ENCODE results near the gene ARHGAP6.
"Not testable (repeated sequence)": the region's sequence is repeated elsewhere in the genome, so short reads cannot be mapped to it uniquely, and the experiment has no call there.

Gene ARHGAP6

DNA sequence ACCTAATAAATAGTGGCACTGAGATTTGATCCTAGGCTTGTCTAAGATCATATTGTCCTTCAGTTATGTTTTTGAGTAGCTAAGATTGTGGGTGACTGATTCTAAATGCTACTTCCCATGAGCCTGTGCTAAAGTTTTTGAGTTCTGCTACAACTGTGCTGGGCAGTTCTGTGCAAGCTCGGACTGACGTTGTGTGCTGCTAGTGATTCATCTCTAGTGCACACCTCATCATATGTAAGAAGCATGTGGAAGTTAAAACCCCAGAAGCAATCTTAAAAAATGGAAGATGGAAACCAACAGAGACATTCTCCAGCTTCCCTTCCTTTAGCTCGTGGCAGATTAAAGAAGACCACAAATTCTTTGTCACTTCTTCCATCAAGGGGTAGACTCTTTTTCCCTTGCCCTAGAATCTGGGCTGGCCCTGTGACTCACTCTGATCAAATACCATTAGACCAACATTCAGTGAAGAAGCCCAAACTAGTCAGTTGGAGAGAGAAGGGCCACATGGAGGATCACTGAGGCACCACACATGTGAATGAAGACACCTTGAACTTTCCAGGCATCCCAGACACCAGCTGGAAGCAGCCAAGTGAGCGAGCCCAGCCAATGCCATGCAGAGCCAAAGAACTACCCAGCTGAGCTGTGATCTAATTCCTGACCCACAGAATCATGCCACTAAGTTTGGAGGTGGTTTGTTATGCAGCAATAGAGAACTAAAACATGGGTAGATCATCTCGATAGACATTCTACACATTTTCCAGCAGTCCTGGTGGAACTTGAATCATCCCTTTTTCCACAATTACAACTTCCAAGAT is 16.8 kb downstream of the ARHGAP6 start:
- DNase-seq (ENCODE audit: low read depth in 4 of 4, low spot score in 1 of 4), result no peak

GRCh38 chrX:11647138-11647537 is 18.6 kb downstream of the ARHGAP6 start:
- DNase-seq (ENCODE audit: low read depth in 4 of 4, low spot score in 1 of 4), result no peak

DNA sequence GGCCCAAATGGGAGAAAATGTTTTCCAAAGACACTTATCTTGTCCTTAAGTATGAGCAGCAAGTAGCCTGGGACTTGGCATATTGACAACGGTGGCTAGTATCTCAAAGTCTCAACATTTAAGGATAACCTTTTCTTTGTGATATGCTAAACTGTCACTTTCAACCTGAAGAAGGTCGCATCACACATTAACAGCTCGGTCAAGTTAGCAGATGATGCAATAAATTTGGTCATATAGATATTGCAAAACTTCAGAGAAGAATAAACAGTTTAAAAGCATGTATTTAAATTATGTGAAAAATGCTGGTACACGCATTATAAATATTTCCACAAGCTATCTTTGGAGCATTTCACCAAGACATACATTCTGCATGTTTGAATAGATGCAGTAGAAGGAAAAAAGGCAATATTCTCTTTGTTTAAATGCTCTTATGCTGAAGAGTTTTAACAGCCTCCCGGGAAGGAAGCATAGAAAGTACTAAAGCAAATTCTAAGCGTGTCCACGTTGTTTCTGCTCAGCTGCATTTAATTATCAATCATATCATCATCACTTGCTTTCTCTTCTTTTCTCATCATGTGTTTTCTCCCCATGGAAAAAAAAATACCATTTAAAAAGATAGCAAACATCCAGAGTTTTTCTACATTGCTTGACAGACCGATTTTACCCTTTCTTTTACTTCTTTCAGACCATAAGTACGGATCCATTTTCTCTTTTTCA is 24.2 kb downstream of the ARHGAP6 start:
- no peak for DNase-seq (ENCODE audit: low read depth in 4 of 4, low spot score in 1 of 4)

GRCh38 chrX:11640089-11640488 is 25.6 kb downstream of the ARHGAP6 start:
- no peak for DNase-seq (ENCODE audit: low read depth in 4 of 4, low spot score in 1 of 4)

DNA sequence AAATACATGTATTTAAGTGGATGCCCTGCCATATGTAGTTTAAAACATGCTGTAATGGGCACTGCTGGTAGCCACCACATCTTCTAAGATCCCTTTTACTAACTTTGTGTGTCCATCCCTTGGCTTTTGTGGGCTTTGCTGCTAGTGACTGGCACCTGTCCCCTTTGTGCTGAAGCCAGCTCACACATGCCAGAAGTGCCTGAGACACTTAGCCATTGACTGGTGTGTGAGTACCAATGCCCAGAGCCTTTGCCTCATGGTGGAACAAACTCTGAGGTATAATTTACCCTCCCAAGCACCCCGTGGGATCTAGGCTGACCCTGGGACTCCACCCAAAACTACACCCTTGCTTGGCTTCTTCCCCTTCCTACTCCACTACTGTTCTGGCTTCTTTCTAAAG is 33.0 kb downstream of the ARHGAP6 start:
- DNase-seq (ENCODE audit: low read depth in 4 of 4, low spot score in 1 of 4), result no peak

GRCh38 chrX:11629593-11630211 is 36.0 kb downstream of the ARHGAP6 start:
- no peak for DNase-seq (ENCODE audit: low read depth in 4 of 4, low spot score in 1 of 4)

- DNase-seq (ENCODE audit: low read depth in 4 of 4, low spot score in 1 of 4), result no peak
Observed at GRCh38 chrX:11628399-11628798, 37.3 kb downstream of the ARHGAP6 start.

GRCh38 chrX:11626351-11626750 is 39.4 kb downstream of the ARHGAP6 start:
- no peak for DNase-seq (ENCODE audit: low read depth in 4 of 4, low spot score in 1 of 4)

GRCh38 chrX:11619441-11619840 is 46.3 kb downstream of the ARHGAP6 start:
- no peak for DNase-seq (ENCODE audit: low read depth in 4 of 4, low spot score in 1 of 4)

GRCh38 chrX:11614253-11614652 is 51.5 kb downstream of the ARHGAP6 start:
- not testable (repeated sequence) for DNase-seq (ENCODE audit: low read depth in 4 of 4, low spot score in 1 of 4)

- no peak for DNase-seq (ENCODE audit: low read depth in 4 of 4, low spot score in 1 of 4)
Observed at GRCh38 chrX:11611965-11612364, 53.8 kb downstream of the ARHGAP6 start.

- DNase-seq (ENCODE audit: low read depth in 4 of 4, low spot score in 1 of 4), result no peak
Observed at GRCh38 chrX:11611161-11611560, 54.6 kb downstream of the ARHGAP6 start.

GRCh38 chrX:11609109-11609508 is 56.6 kb downstream of the ARHGAP6 start:
- DNase-seq (ENCODE audit: low read depth in 4 of 4, low spot score in 1 of 4), result no peak

DNA sequence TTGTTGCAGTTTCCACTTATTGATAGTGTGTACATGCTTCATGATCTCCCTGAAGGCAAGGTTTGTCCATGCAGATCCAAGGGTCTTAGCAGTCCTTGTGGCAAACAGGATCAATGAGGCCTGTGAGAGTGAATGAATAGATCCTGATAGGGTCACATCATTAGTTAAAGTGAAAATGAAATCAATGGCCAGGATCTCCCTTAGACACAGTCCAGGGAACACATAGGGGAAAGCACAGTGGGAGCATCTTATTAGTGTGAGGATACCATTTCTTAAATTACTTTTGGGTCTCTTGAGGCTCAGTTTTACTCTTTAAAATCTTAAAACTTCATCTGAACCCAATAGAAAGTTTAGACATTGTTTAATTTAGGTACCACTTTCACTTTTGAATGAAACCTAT is 59.3 kb downstream of the ARHGAP6 start:
- DNase-seq (ENCODE audit: low read depth in 4 of 4, low spot score in 1 of 4), result no peak

DNA sequence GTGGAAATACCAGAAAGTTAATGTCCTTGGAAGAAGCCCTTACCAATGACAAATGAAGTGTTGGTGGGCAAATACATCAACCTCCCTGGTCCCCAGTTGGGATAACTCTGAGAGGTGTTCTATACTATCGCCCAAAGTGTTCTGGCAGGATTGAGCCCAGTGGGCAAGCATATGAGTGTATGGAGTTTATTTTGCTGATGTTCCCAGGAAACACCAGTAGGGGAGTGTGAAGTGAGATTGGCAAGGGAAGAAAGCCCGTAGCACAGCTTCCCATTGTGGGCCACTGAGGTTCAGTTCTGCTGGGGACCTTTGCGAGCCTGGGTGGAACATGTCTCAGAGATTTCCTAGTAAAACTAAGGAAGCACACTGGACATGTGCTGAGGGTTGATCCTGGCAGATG is 65.1 kb downstream of the ARHGAP6 start:
- no peak for DNase-seq (ENCODE audit: low read depth in 4 of 4, low spot score in 1 of 4)

DNA sequence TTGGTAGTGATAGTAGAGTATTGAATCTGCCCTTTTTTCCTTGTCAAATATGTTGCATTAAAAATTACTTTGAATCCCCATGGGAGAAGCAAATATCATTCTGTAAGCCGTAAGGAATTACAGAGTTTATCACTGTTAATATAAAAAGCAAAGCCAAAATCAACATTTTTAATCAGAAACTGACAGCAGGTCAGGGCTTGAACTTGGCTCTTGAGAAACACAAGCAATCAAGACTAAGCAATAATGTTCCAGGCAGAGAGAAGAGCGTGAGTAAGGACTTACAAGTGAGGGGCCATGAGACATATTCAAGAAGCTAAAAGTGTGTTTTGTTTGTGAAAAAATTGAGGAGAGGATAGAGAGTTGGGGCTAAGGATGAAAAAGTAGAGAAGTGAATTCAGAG is 68.2 kb downstream of the ARHGAP6 start:
- DNase-seq (ENCODE audit: low read depth in 4 of 4, low spot score in 1 of 4), result no peak

GRCh38 chrX:11591723-11592346 is 73.9 kb downstream of the ARHGAP6 start:
- no peak for DNase-seq (ENCODE audit: low read depth in 4 of 4, low spot score in 1 of 4)

DNA sequence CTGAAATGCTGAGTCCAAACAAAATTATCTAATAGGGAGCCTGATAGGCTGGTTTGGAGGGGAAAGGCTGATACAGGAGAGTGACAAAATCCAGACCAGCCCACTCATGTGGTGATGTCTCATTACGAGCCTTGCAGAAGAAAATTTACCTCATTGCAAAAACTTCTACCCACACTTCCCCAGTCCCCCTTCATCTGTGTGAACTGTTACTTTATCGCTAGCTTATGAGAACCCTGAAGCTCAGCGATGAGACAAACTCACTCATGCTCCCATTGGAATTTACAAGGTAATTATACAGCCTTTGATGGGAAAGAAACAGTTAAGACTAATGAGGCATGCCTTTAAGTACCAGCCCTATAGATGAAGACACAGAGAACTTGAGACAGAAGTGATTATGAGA is 76.1 kb downstream of the ARHGAP6 start:
- DNase-seq (ENCODE audit: low read depth in 4 of 4, low spot score in 1 of 4), result no peak

DNA sequence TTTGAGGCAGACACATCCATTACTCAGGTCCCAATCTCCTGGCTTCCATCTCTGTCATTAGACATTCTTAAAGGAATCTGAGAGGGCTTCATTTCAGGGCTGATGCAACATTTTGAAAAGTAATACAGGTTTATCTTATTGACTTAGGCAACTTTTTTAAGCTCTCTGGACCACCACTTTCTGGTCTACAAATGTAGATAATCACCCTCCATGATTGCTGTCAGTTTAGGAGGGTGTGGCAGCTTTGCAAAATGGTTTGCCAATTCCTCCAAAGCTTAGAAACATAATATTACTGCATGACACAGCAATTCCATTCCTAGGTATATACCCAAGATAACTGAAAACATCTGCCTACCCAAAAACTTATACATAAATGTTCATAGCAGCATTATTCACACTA is 77.6 kb downstream of the ARHGAP6 start:
- DNase-seq (ENCODE audit: low read depth in 4 of 4, low spot score in 1 of 4), result no peak

DNA sequence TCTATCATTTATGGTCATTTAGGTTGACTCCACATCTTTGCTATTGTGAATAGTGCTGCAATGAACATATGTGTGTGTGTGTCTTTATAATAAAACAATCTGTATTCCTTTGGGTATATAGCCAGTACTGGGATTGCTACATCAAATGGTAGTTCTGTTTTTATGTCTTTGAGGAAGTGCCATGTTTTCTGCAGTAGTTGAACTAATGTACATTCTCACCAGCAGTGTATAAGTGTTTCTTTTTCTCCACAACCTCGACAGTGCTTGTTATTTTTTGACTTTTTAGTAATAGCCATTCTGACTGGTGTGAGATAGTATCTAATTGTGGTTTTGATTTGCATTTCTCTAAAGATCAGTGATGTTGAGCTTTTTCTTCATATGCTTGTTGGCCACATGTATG is 80.5 kb downstream of the ARHGAP6 start:
- no peak for DNase-seq (ENCODE audit: low read depth in 4 of 4, low spot score in 1 of 4)

DNA sequence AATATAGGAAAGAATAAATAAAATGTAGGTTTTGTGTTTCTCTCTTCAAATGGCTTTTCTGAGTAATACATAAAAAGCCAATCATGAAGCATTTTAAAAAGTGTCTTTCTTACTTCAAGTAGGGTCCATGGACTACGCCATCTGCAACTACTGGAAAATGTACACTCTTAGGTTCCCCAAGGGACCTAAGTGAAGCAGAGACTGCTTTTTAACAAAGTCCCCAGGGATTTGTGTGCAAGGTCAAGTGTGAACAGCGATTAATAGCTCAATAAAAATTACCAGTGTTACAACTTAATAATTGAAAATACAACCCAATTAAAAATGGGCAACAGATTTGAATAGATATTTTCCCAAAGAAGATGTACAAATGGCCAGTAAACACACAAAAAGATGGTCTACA is 84.9 kb downstream of the ARHGAP6 start:
- no peak for DNase-seq (ENCODE audit: low read depth in 4 of 4, low spot score in 1 of 4)

Data from stimulated activated CD4-positive, alpha-beta T cell treated with anti-CD3 and anti-CD28 coated beads, Interleukin-1b, Interleukin-23, amount 100 ng/mL, for 24 hours (primary cell).